Cerebellar cortex (tissue), 1 donor: ENCODE results near the gene PIEZO2.
"Not testable (repeated sequence)": the region's sequence is repeated elsewhere in the genome, so short reads cannot be mapped to it uniquely, and the experiment has no call there.

Source experiments
- DNase-seq: peaks from one replicate; pipeline ENCODE4 v3.0.0-alpha.2; 2015; ENCODE audit warnings: low spot score

The PIEZO2 gene

DNA sequence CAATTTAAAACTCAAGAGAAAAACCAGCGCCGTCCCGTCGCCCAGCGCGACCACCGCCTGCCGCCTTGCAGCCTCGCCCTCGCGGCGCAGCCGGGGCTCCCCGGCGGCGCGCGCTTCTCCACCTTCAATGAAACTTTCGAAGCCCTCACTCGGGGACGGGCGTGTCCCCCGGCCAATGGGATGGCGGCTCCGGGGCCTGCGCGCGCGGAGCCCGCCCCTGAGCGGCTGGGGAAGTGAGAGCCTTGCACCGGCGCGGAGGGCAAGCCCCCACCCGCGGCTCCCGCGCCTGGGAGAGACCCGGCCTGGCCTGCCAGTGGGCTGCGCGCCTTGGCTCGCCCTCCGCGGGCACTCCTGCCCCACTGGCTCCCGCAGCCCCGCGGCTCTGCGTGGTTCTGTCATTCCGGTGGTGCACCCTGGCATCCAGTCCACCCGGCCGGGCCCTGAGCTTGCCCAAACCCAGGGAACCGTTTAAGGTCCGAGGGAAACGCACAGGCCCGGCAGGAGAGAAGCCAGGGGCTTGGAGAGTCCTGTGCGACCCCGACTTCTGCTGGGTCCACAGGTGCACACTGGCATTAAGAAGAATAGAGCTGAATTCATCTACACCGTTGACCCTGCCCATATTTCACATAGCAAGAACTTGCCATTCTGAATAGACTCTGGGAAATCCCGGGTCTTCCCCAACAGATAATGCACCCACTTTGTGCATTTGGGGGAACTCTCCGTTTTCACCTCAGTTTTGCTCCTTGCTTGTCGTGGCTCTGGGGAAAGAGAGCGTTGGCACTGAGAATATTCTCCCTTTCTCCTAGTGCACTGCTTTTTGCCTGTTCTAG lies at the start of gene PIEZO2:
TSS of gene PIEZO2 (minus strand) at position 129 of the 830 bp plus-strand sequence. CDS start 981 bp downstream, outside the sequence.
- no peak for DNase-seq

DNA sequence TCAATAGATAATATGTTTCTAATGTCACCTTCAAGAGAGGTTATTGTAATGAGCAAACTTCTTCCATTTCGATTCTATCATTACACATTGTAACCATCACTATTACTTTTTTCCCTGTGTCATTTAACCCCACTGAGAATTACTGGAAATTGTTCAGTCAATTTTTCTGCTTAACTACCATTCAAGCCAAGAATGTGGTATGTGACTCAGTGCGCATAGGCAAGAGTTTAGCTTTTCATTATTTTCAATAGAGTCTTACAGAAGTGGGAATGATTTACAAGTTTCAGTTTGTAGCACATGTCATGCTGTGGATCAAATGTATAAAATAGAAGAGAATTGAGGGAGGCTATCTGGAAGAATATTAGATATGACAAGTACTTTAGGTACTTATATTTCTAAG lies 34.3 kb upstream of the PIEZO2 start:
- no peak for DNase-seq

DNA sequence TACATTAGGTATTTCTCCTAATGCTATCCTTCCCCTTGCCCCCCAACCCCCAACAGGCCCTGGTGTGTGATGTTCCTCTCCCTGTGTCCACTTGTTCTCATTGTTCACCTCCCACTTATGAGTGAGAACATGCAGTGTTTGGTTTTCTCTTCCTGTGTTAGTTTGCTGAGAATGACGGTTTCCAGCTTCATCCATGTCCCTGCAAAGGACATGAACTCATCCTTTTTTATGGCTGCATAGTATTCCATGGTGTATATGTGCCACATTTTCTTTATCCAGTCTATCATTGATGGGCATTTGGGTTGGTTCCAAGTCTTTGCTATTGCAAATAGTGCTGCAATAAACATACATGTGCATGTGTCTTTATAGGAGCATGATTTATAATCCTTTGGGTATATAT lies 32.3 kb upstream of the PIEZO2 start:
- not testable (repeated sequence) for DNase-seq

DNA sequence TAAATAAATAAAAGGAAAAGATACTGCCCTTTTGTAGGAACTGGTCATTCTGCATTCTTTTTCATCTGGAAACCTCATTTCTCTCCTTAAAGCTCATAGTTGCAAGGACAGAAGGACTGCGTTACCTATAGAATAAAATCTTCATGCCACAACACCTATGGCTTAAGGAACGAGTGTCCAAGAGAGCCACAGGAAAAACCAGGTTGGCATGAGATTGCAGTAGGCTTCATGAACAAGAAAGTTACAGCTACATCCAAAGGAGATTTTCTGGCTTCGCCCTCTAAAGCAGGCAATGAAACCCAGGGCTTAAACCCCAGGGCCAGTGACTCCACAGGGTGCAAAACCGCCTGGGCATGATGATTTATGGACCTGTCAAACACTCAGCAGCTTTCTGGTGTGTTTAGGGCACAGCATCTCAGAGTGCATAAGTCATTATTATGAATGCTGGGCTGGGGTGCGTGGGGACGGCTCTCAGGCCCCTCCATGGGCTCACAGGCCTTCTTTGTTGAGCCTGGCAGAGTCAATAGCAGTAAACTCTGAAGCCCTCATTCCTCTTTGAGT lies 30.7 kb upstream of the PIEZO2 start:
- no peak for DNase-seq

DNA sequence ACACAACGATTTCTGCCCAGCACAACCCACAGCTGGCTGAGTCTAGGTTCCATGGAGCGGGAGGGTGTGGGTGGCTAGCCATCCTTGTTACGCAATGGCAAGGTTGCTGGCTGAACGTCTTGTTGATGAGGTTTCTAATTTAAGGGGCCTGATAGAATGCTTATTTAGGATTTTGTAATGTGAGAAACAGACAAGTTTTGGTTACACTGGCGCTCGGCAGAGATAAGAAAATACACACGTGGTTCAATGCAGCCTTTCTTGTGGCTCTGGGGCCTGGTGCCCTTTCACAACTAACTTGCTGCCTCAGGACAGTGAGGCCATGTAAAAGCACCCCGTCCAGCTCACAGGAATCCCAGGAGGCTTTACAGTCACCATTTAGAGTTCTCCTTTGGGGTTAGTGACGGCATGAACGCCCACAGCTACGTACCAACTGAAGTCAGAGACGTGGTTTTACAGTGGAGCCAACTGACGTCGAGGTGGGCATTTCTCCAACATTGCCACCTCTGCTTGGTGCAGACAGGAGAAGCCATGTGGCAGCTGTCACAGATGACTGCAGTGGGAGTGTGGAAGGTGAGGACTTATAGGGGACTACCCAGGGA lies 29.7 kb upstream of the PIEZO2 start:
- DNase-seq: no peak

DNA sequence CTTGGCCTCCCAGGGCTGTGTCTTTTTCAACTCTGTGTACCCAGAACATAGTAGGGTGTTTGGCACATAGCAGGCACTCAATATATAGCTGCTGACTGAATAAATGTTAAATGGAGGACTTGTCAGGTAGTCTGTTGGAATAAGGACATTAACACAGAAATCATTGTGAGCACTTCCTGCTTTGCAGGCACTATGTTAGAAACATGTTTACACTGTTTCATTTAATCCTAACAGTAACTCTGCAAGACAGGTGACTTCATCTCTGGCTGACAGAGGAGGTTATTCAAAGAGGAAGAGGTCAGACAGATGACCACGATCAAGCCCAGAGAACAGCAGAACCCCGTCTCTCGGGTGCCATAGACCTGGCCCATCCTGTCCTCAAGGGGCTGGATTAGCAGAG lies 28.0 kb upstream of the PIEZO2 start:
- no peak for DNase-seq

DNA sequence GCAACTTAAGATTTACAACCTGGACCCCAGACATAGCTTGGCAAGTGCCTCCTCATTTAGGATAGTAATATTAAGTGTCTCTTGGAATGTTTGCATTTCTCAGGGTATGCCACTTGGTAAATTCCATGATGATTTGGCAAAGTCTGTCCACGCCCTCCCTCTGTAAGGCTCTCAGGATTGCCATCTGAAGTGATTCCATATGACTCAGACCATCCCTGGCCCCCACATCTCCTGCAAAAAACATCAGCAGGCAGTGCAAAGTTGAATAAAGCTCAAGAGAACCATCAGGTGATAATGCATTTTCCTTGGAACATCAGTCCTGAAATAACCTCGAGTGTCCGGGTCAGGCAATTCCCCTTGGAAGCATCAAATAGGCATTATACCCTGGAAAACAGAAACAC lies 27.1 kb upstream of the PIEZO2 start:
- no peak for DNase-seq

DNA sequence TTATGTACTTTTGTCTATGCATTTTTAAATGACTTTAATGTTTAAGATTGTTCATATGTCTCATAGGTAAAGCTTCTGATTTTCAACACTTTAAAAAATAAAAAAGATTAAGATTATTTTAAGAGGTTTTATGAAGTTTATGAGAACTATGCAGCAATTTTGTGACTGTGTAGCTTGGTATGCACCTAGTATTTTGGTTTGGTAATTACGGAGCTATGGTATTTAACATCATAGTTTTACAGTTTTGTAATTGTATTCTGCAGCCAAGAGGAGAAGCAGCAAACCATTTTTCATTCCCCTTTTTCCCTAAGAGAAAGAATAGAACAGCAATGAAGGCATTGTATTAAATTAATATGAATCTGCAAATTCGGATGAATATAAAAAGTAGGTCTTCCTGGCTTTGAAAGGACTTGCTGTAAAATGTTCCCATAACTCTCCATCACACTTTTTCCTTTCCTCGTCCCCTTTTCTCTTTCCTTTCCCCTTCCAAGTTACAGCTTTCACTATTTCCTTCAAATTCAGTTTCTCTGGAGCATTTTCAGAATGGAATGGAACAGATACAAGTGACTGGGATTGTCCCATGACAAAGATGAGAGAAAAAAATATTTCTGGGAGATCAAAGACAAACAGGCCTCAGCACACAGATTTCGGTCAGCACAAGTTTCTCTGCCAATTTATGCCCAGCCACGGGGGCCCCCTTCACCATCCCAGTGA lies 26.1 kb upstream of the PIEZO2 start:
- no peak for DNase-seq

DNA sequence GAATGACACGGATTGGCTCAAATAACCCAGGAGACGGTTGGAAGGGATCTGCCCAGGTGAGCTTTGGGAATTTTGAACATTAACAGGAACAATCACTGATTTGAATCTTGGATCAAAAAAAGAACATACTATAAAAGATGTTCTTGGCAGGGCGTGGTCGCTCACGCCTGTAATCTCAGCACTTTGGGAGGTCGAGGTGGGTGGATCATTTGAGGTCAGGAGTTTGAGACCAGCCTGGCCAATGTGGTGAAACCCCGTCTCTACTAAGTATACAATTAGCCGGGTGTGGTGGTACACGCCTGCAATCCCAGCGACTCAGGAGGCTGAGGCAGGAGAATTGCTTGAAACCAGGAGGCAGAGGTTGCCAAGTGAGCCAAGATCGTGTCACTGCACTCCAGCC lies 24.8 kb upstream of the PIEZO2 start:
- DNase-seq: not testable (repeated sequence)

DNA sequence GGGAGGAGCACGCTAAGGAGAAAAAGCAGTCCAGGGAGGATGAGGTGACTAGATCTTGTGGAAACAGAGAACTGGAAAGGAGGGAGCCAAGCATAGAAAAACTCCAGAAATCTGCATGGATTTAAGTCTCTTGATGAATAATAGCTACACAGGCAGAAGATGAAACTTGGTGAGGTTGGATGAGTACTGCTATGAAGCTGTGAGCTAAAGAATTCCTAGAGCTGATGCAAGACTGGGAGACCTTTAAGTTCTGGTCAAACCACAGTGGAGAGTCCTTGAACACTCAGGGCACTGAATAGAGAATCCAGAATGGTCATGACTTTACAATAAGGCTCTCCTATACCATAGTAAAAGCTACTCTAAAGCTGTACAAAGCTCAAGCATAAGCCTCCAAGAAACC lies 18.4 kb upstream of the PIEZO2 start:
- no peak for DNase-seq

DNA sequence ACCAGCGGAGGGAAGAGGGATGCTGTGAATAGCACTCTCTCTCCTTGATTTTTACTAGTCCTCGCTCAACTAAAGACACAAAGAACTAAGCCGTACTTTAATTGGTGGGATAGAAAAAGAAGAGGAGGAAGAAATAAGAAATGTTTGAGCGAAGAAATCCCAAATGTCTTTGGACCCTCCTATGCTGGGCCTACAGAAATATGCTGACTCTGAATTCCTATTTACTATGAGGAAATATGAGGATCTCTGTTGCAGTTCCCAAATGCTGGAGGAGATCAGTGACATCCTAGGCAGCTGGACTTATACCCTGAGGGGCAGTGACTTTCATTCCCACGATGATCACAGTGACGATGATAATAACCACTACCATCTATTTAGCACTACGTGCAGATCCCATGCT lies 16.6 kb upstream of the PIEZO2 start:
- no peak for DNase-seq

DNA sequence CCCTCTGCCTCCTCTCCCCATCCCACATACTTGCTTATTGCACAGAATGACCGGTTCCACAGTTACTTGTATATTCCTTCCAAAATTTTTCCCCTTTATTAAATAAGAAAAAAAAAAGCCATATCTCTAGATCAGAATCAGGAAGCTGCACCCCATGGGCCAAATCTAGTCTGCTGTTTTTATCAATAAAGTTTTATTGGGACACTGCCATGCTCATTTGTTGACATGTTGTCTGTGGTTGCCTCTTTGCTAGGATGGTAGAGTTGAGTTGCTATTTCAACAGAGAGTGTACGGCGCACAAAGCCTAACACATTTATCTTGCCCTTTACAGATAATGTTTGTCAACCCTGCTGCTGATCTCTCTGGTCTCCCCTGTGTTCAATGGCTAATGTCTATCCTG lies 15.8 kb upstream of the PIEZO2 start:
- no peak for DNase-seq

DNA sequence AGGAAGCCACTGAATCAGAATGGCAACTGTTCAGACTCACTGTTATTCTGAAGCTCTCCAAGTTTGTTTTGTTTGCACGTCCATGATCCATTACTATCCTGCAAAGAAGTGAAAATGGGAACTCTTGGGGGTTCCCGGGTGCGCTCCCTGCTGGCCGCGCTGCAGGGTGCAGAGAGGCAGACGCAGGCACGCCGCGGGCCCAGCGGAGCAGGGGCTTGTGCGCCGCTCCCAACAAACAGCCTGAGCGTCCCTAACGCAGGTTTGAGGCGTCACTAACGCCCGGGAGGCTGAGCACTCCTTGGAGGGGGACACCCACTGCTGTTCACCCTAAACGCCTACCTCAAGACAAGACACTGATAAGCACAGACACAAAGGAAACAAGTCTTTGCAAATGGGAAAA lies 14.3 kb upstream of the PIEZO2 start:
- no peak for DNase-seq

DNA sequence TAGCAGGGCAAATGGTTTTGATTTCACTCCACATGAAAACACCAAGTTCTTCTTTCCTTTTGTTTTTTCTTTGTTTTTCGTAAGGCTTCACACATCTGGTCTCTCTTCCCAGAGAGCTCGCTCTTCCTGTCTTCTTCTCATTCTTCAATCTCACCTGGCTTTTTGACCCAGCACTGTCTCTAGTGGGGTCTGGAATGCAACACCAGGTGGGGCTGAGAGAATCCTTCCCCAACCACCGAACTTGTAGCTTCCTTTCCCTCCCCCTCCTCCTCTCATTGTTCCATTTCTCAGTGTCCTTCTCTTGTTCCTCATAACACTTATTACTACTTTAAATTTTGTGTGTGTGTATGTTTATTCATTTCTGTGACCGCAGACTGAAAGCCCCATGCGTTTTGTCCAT lies 13.5 kb upstream of the PIEZO2 start:
- DNase-seq: no peak

DNA sequence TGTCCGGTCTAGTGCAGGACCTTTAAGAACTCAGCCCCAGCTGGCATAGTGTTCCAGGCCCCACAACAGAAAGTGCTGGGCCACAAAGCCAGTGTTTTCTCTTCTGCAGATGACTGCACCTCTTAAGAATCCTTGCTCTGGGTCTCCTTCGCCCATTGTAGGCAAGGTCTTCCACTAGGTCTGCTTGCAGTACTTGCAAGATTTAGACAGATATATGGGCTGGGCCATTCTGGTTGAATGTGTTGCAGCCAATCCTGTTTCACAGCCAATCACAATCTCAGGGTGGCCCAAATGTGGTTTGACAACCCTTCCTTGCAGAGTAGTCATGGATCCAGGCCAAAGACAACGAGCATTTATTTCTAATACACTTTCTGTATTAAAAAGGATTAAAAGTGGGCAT lies 13.1 kb upstream of the PIEZO2 start:
- no peak for DNase-seq

DNA sequence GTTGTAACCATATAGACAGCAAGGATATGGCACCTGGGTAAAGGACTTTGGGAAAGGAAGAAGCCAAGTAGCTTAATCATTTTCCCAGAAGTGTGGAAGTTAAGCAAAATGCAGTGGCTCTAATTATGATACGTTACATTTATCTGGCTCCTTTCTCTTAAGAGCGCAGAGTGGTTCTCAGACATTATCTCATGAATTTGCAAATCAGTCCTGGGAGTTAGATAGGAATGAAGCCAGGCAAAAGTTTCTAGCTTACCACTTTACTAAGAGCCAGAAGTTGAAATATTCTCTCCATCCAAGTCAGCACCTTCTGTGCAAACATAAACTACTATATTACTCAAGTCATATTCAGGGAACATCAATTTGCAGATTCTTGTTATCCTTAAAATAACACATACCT lies 10.9 kb upstream of the PIEZO2 start:
- no peak for DNase-seq

DNA sequence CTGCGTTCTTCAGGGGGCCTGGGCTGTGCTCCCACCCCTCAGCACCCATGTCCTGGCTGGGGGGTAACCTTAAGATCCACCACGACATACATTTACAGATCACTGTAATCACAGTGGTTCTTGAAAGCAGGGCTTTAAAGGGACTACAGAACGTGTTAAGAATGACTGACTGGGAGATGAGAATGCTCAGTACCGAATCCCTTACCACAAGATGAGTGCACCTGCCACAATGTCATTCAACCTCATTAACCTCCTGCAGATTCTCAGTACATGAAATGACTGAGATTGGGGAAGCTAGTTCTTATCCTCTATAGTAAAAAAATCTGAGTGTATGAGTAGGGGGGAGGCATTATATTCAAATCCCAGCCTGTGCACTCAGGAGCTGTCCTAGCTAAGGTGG lies 10.5 kb upstream of the PIEZO2 start:
- DNase-seq: no peak

DNA sequence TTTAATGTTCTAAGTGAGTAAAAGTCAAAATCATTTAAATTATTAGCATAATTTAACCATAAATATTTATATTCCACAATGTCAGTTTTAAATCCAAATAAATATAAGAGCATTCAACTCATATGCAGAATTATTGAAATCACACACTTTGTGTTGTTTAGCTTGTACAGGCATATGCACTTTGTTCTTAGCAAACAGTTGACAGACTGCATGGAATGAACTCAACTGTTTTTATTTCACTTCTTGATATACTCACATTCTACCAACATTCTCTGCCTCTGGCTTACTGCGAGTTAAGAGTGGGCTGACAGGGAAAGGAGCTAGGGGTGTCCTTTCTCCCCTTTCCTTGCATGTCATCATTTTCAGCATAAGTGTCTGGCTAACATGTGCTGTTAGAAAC lies 7.6 kb upstream of the PIEZO2 start:
- DNase-seq: no peak

DNA sequence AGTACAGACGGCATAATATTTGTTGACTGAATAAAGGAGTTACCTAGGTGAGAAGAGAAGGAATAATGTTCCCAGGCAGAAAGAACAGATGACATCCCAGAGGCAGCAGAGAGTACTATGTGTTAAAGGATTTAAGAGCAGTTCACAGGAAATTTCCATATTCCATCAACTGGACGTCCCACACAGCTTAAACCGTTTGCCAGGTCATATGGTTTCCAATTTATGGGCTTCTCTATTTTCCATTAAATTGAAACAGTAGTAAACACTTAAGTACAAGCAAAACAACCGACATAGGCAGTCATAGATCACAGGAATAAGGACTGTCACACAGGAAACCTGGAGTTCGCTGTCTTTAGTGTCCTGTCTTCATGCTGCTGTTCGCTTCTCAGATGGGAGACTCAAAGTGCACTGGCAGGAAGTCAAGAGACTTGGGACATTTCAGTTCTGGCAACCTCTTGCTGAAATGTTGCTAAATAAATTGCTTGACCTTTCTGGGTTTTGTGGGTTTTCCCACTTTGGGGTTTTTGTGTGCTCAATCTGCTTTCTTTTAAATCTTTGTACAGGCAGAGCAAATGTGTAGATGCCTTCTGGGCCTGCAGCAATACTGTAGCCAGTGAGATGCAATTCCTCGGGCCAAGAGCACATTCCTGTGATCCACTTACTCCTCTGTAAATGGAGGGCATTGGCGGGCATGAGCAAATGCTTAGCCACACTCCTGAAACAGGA lies 5.8 kb upstream of the PIEZO2 start:
- DNase-seq: no peak

DNA sequence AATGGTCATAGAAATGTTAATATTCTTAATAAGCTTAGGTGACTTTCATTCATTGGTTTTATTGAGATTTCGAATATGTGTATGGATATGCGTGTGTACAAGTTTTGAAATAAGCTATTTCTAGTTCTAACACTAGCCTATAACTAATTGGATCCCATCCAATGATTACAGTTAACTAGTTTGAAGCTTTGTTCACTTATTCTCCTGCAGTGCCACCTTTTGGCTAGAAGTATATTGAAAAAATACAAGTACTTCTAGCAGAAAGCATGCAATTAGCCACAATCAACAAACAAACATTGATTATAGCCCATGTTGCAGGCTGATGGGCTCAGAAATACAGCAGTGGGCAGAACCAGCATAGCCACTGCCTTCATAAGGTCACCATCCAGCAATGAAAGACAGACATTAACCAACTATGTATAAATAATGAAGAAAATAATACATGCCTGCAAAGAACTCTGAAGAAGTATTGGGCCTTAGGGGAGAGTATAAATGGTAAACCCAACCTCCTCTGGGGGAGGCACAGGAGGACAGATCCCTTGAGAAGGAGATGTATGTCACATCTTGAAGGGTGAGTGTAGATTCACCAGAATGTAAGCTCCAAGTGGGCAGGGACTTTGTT lies 5.1 kb upstream of the PIEZO2 start:
- DNase-seq: peak; percentile 5

DNA sequence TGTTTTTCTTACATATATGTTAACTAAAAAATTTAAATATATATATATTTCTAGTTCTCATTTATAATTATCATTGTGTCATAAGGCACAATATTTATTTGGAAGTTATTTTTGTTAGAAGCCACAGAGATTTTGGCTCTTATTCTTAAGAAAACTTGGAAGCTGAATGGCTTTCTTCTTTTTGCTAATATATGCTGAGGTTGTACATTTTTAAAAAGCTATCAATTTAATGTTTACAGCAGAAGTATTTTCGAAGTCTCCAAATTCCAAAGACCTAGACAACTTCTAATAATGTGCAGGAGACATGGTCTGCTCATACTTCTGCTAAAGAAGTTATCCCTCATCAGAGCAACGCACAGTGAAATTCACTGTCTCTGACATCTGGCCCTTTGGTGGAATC lies 3.7 kb upstream of the PIEZO2 start:
- DNase-seq: no peak

DNA sequence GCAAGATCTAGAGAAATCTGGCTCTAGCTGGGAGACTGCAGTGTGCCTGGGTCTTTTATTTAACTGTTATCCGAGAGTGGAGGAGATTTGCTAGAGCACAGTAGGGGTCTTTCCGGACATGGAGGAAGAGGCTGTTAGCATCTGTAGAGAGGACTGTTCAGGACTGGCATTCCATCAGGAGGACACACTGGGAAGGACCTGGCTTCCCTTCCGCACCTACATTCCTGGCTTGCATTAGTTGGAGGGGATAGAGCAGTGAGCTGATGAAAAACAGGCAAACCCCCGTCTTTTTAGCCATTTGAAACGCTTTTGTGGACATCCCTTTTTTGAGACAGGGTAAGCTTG lies 874 bp upstream of the PIEZO2 start:
- no peak for DNase-seq
